GM20000 (cell line): ENCODE data around the gene RBPJ.

Source experiments
- DNase-seq: peaks from one replicate; pipeline ENCODE4 v3.0.0; 2012; ENCODE audit warnings: low spot score
- CTCF ChIP-seq: IDR thresholded peaks from 2 replicates; pipeline ENCODE4 v1.5.1; 2012; ENCODE audit warnings: mild to moderate bottlenecking, control low read depth; ENCODE audit errors: extremely low read depth, missing control alignments

RBPJ gene

GRCh38 chr4:26402458-26402857 lies 81.6 kb downstream of the RBPJ start:
- DNase-seq = no peak
- TF ChIP-seq CTCF = no peak

GRCh38 chr4:26404743-26405206 lies 84.0 kb downstream of the RBPJ start:
- no peak for TF ChIP-seq CTCF
- no peak for DNase-seq

GRCh38 chr4:26406346-26406975 lies 85.6 kb downstream of the RBPJ start:
- DNase-seq = no peak
- TF ChIP-seq CTCF = no peak

- no peak for TF ChIP-seq CTCF
- no peak for DNase-seq
Observed at GRCh38 chr4:26407476-26407875, 86.7 kb downstream of the RBPJ start.

- TF ChIP-seq CTCF = peak; percentile 32
- peak; percentile 39 for DNase-seq
Observed at GRCh38 chr4:26410385-26411293, 89.8 kb downstream of the RBPJ start.

- no peak for DNase-seq
- no peak for TF ChIP-seq CTCF
Observed at GRCh38 chr4:26412381-26413372, 91.9 kb downstream of the RBPJ start.
